GM18517 (cell line): ENCODE data around the gene ACOT9.
"Not testable (repeated sequence)": the region's sequence is repeated elsewhere in the genome, so short reads cannot be mapped to it uniquely, and the experiment has no call there.

Source experiments
- ATAC-seq: cut with Tn5 transposase; IDR thresholded peaks from one replicate; pipeline ENCODE4 v1.9.1; 2021; ENCODE audit warnings: mild to moderate bottlenecking, moderate library complexity; ENCODE audit not compliant: unreplicated experiment

ACOT9 gene

DNA sequence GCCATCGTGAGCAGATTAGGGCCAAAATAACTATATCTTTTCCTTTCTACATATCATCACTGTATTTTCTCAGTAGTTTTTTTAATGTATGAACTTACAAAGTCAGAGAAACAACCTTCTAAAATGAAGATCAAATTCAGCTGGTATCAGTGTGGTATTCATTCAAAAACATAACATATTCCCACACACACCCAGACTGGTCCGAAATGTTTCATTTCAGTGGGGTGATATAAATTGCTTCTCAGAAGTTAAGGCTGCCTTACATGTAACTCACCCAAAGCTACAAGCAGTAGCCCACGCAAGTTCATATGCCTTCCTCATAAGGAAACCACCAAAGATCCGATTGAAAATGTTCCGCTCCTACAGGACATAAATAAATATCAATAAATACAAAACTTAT, 37.8 kb downstream of the ACOT9 start:
- ATAC-seq: no peak

- no peak for ATAC-seq
These were observed 38.3 kb downstream of the ACOT9 start for GRCh38 chrX:23704673-23705206.

DNA sequence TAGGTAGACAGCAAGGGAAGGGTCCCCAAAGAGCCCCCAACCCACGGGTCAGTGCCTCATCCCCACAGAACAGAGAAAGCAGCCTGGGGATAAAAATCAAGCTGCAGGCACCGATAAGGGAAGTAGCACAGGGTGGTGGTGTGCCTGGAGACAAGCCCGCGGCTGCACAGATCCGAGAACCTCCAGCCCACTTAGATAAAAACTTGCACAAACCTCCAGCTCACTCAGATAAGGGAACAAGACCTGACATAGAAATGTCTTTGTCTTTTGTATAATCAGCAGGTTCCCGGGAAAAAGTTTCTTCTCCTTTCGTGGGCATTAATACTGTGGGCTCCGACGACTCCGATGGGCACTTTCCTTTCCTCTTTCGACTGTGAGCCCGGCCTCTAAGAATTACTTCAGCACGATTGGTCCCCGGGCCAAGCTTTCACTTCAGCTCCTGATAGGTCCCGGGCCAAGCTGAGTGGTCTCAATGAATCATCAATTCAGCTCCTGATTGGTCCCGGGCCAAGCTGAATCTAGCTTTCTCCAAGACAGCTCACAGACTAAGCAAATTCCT, 43.4 kb downstream of the ACOT9 start:
- ATAC-seq: peak; percentile 75

DNA sequence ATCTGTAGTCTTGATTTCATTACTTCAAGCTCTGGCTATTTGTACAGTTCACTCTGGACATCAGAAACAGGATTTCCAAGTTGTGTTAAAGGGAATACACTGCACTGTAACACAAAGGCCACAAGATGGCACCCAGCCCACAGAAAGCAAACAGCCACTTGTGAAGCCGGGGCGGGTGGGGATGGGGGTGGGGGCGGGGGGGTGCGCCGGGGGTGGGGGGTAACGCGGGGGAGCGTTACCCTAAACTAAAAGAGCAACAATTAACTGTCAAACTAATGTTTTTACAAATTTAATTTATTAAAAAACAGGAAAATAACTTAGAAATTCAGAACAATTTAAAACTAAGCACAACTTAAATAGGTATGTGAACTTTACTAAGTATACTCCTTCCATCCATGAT, 48.5 kb downstream of the ACOT9 start:
- ATAC-seq: peak; percentile 69

GRCh38 chrX:23692166-23692565, 50.9 kb downstream of the ACOT9 start:
- ATAC-seq: no peak

DNA sequence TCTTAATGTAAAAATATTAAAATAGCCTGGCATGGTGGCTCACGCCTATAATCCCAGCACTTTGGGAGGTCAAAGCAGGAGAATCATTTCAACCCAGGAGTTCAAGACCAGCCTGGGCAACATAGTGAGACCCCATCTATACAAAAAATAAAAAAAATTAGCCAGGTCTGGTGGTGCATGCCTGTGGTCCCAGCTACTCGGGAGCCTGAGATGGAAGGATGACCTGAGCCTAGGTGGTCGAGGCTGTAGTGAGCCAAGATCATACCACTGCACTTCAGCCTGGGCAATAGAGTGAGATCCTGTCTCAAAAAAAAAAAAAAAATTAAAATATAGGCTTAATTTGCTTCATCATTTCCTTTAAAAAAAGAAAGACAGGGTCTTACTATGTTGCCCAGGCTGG, 66.6 kb downstream of the ACOT9 start:
- not testable (repeated sequence) for ATAC-seq

DNA sequence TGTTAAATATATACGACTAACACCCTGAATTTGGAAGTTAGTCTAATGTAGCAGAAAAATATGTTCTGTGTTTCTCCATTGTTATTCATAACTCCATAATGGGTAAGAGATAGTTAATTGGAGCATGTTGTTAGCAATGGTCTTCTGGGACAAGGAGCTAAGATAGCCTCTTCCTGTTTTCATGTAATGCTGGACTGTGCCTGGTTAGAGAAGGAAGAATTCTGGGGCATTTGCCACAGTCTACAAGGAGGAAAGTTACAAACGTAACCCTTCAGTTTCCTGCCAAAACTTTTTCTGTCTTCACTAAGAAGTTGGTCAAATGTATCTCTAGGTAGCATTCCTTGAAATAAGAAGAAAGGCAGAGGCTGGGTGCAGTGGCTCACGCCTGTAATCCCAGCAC, 70.0 kb downstream of the ACOT9 start:
- no peak for ATAC-seq

GRCh38 chrX:23670528-23670927, 72.5 kb downstream of the ACOT9 start:
- no peak for ATAC-seq

GRCh38 chrX:23668335-23668734, 74.7 kb downstream of the ACOT9 start:
- no peak for ATAC-seq

GRCh38 chrX:23667239-23668177, 75.6 kb downstream of the ACOT9 start, which contains the start of gene PRDX4:
Gene PRDX4 (plus strand): TSS chrX:23667493. CDS start chrX:23667571, 78 bp downstream.
- peak; percentile 48 for ATAC-seq

- no peak for ATAC-seq
These were observed 76.8 kb downstream of the ACOT9 start for GRCh38 chrX:23666282-23666681.

GRCh38 chrX:23664496-23664895, 78.6 kb downstream of the ACOT9 start:
- ATAC-seq: no peak

DNA sequence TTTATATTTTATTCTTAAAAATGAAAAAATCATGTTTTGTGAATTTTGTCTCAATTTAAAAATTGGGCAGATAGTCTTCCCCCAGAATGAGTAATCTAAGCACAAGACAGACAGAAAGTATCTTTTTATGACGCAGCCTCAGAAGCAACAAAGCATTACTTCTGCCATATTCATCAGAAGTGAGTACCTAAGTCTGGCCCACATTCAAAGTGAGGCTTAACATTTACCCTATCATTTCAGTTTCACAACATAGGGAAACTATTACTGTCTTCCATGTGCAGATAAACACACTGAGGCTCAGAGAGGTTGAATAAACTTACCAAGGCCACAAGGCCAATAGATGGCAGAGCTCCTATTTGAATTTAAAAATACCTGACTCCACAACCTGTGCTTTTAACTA, 80.2 kb downstream of the ACOT9 start:
- ATAC-seq: peak; percentile 47

DNA sequence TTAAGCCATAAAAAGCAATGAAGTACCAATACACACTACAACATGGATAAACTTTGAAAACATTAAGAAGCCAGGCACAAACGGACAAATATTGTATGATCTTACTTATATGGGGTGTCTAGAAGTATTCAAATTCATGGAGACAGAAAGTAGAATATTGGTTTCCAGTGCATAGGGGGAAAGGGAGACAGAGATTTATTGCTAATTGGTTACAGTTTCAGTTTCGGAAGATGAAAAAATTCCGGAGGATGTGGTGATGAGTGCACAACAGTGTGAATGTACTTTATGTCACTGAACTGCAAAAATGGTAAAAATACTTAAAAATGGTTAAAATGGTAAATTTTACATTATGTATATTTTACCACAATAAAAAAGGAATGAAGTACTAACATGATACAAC, 80.9 kb downstream of the ACOT9 start:
- peak; percentile 65 for ATAC-seq

- no peak for ATAC-seq
These were observed 81.4 kb downstream of the ACOT9 start for GRCh38 chrX:23661671-23662070.

DNA sequence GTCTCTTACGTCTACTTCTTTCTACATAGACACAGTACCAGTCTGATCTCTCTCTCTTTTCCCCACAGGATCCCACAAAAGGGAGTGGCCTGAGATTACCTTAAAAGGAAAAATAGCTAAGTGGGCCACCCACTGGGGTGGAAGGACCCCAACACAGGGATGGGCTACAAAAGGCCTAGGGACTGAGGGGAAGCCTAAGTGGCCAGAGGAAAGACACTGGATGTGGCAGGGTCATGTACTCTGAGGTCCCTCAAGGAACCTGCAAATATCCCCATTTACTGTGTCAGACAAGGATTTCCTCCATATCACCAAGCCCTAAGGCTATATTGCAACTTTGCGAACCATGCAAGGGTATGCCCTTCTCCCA, 82.3 kb downstream of the ACOT9 start:
- ATAC-seq: no peak

DNA sequence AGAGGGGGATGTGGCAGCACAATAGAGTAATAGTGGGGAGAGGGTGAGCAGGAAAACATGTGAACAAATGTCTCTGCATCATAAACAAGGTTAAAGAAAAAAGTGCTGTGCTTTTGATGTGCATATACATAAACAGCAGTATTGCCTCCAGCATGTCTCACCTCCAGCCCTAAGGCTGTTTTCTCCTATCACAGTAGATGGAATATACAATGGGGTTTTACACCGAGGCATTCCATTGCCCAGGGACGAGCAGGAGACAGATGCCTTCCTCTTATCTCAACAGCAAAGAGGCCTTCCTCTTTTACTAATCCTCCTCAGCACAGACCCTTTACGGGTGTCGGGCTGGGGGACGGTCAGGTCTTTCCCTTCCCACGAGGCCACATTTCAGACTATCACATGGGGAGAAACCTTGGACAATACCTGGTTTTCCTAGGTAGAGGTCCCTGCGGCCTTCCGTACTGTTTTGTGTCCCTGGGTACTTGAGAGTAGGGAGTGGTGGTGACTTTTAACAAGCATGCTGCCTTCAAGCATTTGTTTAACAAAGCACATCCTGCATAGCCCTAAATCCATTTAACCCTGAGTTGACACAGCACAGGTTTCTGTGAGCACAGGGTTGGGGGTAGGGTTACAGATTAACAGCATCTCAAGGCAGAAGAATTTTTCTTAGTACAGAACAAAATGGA, 82.9 kb downstream of the ACOT9 start:
- not testable (repeated sequence) for ATAC-seq

- no peak for ATAC-seq
These were observed 83.7 kb downstream of the ACOT9 start for GRCh38 chrX:23659339-23659738.

DNA sequence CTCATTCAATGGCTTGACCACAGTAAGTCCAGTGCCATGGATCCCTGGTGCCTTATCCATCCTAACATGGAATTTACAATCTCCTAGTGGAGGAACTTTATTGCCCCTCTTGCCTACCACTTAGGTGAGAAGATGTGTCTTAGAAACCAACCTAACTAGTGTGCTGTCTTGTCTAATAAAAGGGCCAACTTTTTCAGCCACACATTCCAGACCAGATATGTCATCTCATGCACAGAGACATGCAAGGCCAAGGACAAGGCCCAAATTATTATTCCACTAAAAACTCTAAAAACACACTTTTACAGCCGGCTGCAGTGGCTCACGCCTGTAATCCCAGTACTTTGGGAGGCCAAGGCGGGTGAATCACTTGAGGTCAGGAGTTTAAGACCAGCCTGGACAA, 86.4 kb downstream of the ACOT9 start:
- ATAC-seq: no peak

DNA sequence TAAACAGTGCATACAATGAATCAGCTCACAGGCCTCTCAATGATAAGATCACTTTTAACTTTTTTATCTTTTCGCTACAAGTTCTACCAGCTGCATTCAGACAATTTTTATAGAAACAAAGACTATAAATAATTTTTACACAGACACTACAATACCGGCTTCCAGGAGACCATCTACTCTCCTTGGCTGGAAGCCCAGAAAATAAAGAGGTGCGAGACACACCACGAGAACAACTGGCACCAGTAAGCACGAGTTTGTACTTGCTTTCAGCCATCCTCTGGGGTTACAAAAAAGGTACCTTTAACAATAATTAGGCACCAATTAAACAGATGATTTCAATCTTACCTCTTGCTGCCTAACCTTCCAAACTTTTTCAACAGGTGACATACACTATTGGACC, 87.0 kb downstream of the ACOT9 start:
- no peak for ATAC-seq
